HepG2 (cell line): ENCODE data around the gene CCDC136. TPM values are rescaled to one million over a fixed set of nuclear protein-coding genes. Genes with fewer than 3 reads are reported as not detected.

Source experiments
- ATAC-seq: fragments of 200-7000 bp; cut with Tn5 transposase; 3 replicates; pipeline ENCODE4 v1.9.1; 2020; ENCODE audit warnings: mild to moderate bottlenecking, moderate library complexity
- BruUV-seq: library from RNA; stranded (reverse); fragments of 400-500 nt; replicated peaks from 2 replicates; lab custom pipeline; 2021; lab: Mats Ljungman, UMichigan
- CTCF ChIA-PET: fragments of 300-600 bp; formaldehyde crosslinking; extraction: SDS; loops from one replicate; lab custom pipeline; 2021; ENCODE audit warnings: low total read pairs, inconsistent platforms, low intra/inter-chr PET ratio; lab: Yijun Ruan, JAX
- POLR2A ChIA-PET: fragments of 350-600 bp; sonication (Branson Sonifier 250); formaldehyde crosslinking; loops from one replicate; lab custom pipeline; 2020; ENCODE audit warnings: antibody characterized with exemption, inconsistent platforms; lab: Yijun Ruan, JAX
- DNase-seq: peaks from one replicate; pipeline ENCODE4 v3.0.0-alpha.2; 2015; ENCODE audit warnings: low spot score
- FAIRE-seq: peaks from 3 replicates; lab custom pipeline; 2011; peaks lifted over from hg19 to GRCh38; lab: Jason Lieb, UNC
- H2AFZ ChIP-seq: one replicate; pipeline ENCODE4 v1.6.1; 2011; ENCODE audit warnings: low read length, inconsistent platforms
- H3K27ac ChIP-seq: fragments of 300-600 bp; 3 replicates; pipeline ENCODE4 v1.8.0; 2011; ENCODE audit warnings: mixed run types, mild to moderate bottlenecking, mixed read lengths, low read length, inconsistent platforms; ENCODE audit not compliant: insufficient read depth; ENCODE audit errors: extremely low read length
- H3K27me3 ChIP-seq, 2 experiments: fragments of 200-600 bp in 1 of 2; 2 replicates in 1 of 2; 3 replicates in 1 of 2; pipeline versions ENCODE4 v1.6.0 to v1.8.0; 2011; ENCODE audit warnings: low read length in 2 of 2, mild to moderate bottlenecking in 2 of 2, moderate library complexity in 2 of 2, inconsistent platforms in 1 of 2; ENCODE audit not compliant: insufficient read depth in 2 of 2, control insufficient read depth in 1 of 2
- H3K36me3 ChIP-seq, 2 experiments: fragments of 200-600 bp in 1 of 2; replicated peaks in 1 of 2; 2 replicates in 1 of 2; 3 replicates in 1 of 2; pipeline versions ENCODE4 v1.5.1 to v1.8.0; 2011; ENCODE audit warnings: low read length in 2 of 2, inconsistent platforms in 1 of 2; ENCODE audit not compliant: insufficient read depth in 2 of 2, control insufficient read depth in 1 of 2
- H3K4me1 ChIP-seq: 2 replicates; pipeline ENCODE4 v1.5.1; 2012; ENCODE audit warnings: low read length, inconsistent platforms; ENCODE audit not compliant: insufficient read depth
- H3K4me2 ChIP-seq: 2 replicates; pipeline ENCODE4 v1.6.0; 2011; ENCODE audit warnings: low read depth, low read length, inconsistent platforms
- H3K4me3 ChIP-seq, 3 experiments: fragments of 200-600 bp in 1 of 3; sonication (generic), shearing (Covaris generic) in 1 of 3; replicated peaks in 1 of 3; 2 replicates each; pipeline ENCODE4 v1.5.1; 2011 to 2016; ENCODE audit warnings: low read length in 3 of 3, inconsistent platforms in 2 of 3, low read depth in 2 of 3, mild to moderate bottlenecking in 2 of 3, control low read depth in 1 of 3, mixed read lengths in 1 of 3; ENCODE audit not compliant: insufficient read depth in 1 of 3
- H3K79me2 ChIP-seq: one replicate; pipeline ENCODE4 v1.6.1; 2011; ENCODE audit warnings: low read length, inconsistent platforms; ENCODE audit not compliant: insufficient read depth
- H3K9ac ChIP-seq: 2 replicates; pipeline ENCODE4 v1.6.0; 2011; ENCODE audit warnings: mild to moderate bottlenecking, low read depth, low read length, inconsistent platforms; ENCODE audit not compliant: insufficient read depth
- H3K9me3 ChIP-seq: 2 replicates; pipeline ENCODE4 v1.5.1; 2012; ENCODE audit warnings: mild to moderate bottlenecking, low read length
- H4K20me1 ChIP-seq: 2 replicates; pipeline ENCODE4 v1.6.0; 2011; ENCODE audit warnings: inconsistent platforms, mild to moderate bottlenecking, low read length, moderate library complexity; ENCODE audit not compliant: insufficient read depth
- AGO2 ChIP-seq: fragments of 200-400 bp; formaldehyde crosslinking; optimal IDR thresholded peaks from 2 replicates; pipeline ENCODE3; 2017; ENCODE audit warnings: mild to moderate bottlenecking, low read depth, low read length, moderate library complexity
- HDAC6 ChIP-seq: fragments of 200-600 bp; sonication (generic); IDR thresholded peaks from 2 replicates; pipeline ENCODE4 v1.7.0; 2017; ENCODE audit warnings: mild to moderate bottlenecking, antibody characterized with exemption, low read length, low read depth
- JUNB ChIP-seq: sonication (generic); formaldehyde crosslinking; IDR thresholded peaks from 2 replicates; pipeline ENCODE4 v1.8.0; 2022; ENCODE audit warnings: missing genetic modification reagents, mild to moderate bottlenecking, borderline replicate concordance
- KDM5A ChIP-seq: fragments of 200-600 bp; sonication (generic); IDR thresholded peaks from 2 replicates; pipeline ENCODE4 v1.7.0; 2018; ENCODE audit warnings: antibody characterized with exemption, mild to moderate bottlenecking, low read length, borderline replicate concordance
- MTF1 ChIP-seq: sonication (generic); formaldehyde crosslinking; IDR thresholded peaks from 2 replicates; pipeline ENCODE4 v1.5.0; 2020; ENCODE audit warnings: missing genetic modification reagents
- MXD4 ChIP-seq: IDR thresholded peaks from 2 replicates; pipeline ENCODE4 v1.6.1; 2016; ENCODE audit warnings: mild to moderate bottlenecking, missing biosample characterization, missing genetic modification reagents
- NR2C2 ChIP-seq: sonication (generic); formaldehyde crosslinking; IDR thresholded peaks from 2 replicates; pipeline ENCODE4 v1.4.0; 2020; ENCODE audit warnings: missing genetic modification reagents, mild to moderate bottlenecking, moderate library complexity, borderline replicate concordance
- PHF21A ChIP-seq: sonication (generic); formaldehyde crosslinking; IDR thresholded peaks from 2 replicates; pipeline ENCODE4 v1.5.0; 2020; ENCODE audit warnings: mild to moderate bottlenecking, missing genetic modification reagents
- POGK ChIP-seq: sonication (generic); formaldehyde crosslinking; conservative IDR thresholded peaks from 2 replicates; pipeline ENCODE4 v1.8.0; 2022; ENCODE audit warnings: mild to moderate bottlenecking, moderate library complexity, missing genetic modification reagents
- POLR2G ChIP-seq: fragments of 200-400 bp; formaldehyde crosslinking; IDR thresholded peaks from 2 replicates; pipeline ENCODE4 v1.6.1; 2018; ENCODE audit warnings: mild to moderate bottlenecking, low read depth, low read length, moderate library complexity
- PRMT3 ChIP-seq: sonication (generic); formaldehyde crosslinking; IDR thresholded peaks from 2 replicates; pipeline ENCODE4 v1.8.1; 2022; ENCODE audit warnings: low read depth, mild to moderate bottlenecking, moderate library complexity, missing genetic modification reagents, borderline replicate concordance
- RARA ChIP-seq: IDR thresholded peaks from 2 replicates; pipeline ENCODE4 v1.6.1; 2016; ENCODE audit warnings: missing genetic modification reagents, missing compliant biosample characterization
- SOX6 ChIP-seq, 2 experiments: fragments of 450-650 bp in 1 of 2; sonication (generic) in 1 of 2; formaldehyde crosslinking in 1 of 2; IDR thresholded peaks; 2 replicates each; pipeline versions ENCODE4 v1.4.0 to v1.6.1; 2017 to 2020; ENCODE audit warnings: antibody characterized with exemption in 1 of 2, mild to moderate bottlenecking in 1 of 2, missing genetic modification reagents in 1 of 2
- TCF12 ChIP-seq, 2 experiments: fragments of 450-650 bp in 1 of 2; sonication (generic) in 1 of 2; formaldehyde crosslinking in 1 of 2; IDR thresholded peaks; 2 replicates each; pipeline versions ENCODE4 v1.6.1 to v1.8.0; 2017 to 2022; ENCODE audit warnings: antibody characterized with exemption in 1 of 2, mild to moderate bottlenecking in 1 of 2, missing genetic modification reagents in 1 of 2, moderate library complexity in 1 of 2
- ZBTB21 ChIP-seq: sonication (generic); formaldehyde crosslinking; IDR thresholded peaks from 2 replicates; pipeline ENCODE4 v1.4.0; 2020; ENCODE audit warnings: missing genetic modification reagents
- ZKSCAN5 ChIP-seq: sonication (generic); formaldehyde crosslinking; IDR thresholded peaks from 2 replicates; pipeline ENCODE4 v1.5.1; 2020; ENCODE audit warnings: mild to moderate bottlenecking, missing genetic modification reagents
- ZNF235 ChIP-seq: sonication (generic); formaldehyde crosslinking; IDR thresholded peaks from 2 replicates; pipeline ENCODE4 v1.8.1; 2023; ENCODE audit warnings: mild to moderate bottlenecking, missing genetic modification reagents, borderline replicate concordance
- ZNF34 ChIP-seq: sonication (generic); formaldehyde crosslinking; IDR thresholded peaks from 2 replicates; pipeline ENCODE4 v1.4.0; 2020; ENCODE audit warnings: mild to moderate bottlenecking, missing genetic modification reagents, borderline replicate concordance
- ZNF468 ChIP-seq: sonication (generic); formaldehyde crosslinking; IDR thresholded peaks from 2 replicates; pipeline ENCODE4 v1.8.0; 2022; ENCODE audit warnings: mild to moderate bottlenecking, moderate library complexity, missing genetic modification reagents
- ZNF605 ChIP-seq: sonication (generic); formaldehyde crosslinking; IDR thresholded peaks from 2 replicates; pipeline ENCODE4 v1.8.0; 2022; ENCODE audit warnings: mild to moderate bottlenecking, missing genetic modification reagents
- ZNF777 ChIP-seq: sonication (generic); formaldehyde crosslinking; IDR thresholded peaks from 2 replicates; pipeline ENCODE4 v1.4.0; 2020; ENCODE audit warnings: missing genetic modification reagents
- ZNF83 ChIP-seq: sonication (generic); formaldehyde crosslinking; IDR thresholded peaks from 2 replicates; pipeline ENCODE4 v1.4.0; 2020; ENCODE audit warnings: missing genetic modification reagents, mild to moderate bottlenecking, borderline replicate concordance
- WGBS: methylation state at CpG from one replicate; pipeline ENCODE4 v1.1.6; 2017; ENCODE audit warnings: low lambda C conversion rate; 5-methylcytosine and 5-hydroxymethylcytosine counted together
- in situ Hi-C: cut with HindIII; loops from 2 replicates; pipeline ENCODE4 v1.10.0; 2017; ENCODE audit warnings: low pct_unique_long_range_greater_than_20kb; ENCODE audit not compliant: extremely low pct_ligation_motif_present
- intact Hi-C: fragments of 100-400 bp; cut with micrococcal nuclease; formaldehyde crosslinking; loops from one replicate; pipeline ENCODE4 v1.10.0; 2022; ENCODE audit not compliant: unreplicated experiment
- polyA plus RNA-seq, 8 experiments: library from polyadenylated mRNA; depleted of rRNA in 3 of 8; stranded (reverse) in 7 of 8; unstranded in 1 of 8; fragments of >200 nt; fragmentation: Illumina TruSeq in 4 of 8; extraction: Trizol in 4 of 8; gene quantifications; 2 replicates each; pipeline versions ENCODE4 v1.2.1 to v1.2.3, GENCODE V29; 2011 to 2016; ENCODE audit warnings: low read depth in 4 of 8, missing spikeins in 1 of 8, mixed read lengths in 1 of 8; ENCODE audit not compliant: insufficient read depth in 1 of 8
- total RNA-seq, 5 experiments: library from RNA; depleted of rRNA; stranded (reverse); fragments of >200 nt; fragmentation: Illumina TruSeq; extraction: Trizol; gene quantifications; 2 replicates each; pipeline ENCODE4 v1.2.3, GENCODE V29; 2016; ENCODE audit warnings: low read depth in 1 of 5

Gene CCDC136
- total and polyA plus RNA-seq, 2 of the 13 experiments (the other 11 are each of a cell fraction or from before 2014, with no cell fraction given), result 0.04 to 0.38 TPM

- TF ChIP-seq KDM5A (no peak), ZNF777 (CRISPR knock-in tag) (no peak), JUNB (CRISPR knock-in tag) (no peak), ZNF83 (no peak)
These were observed 21.5 kb upstream of the CCDC136 start (continued) for GRCh38 chr7:128770233-128770632.

- 97% methylated on average over 12 of the region's 12 CpGs for WGBS
- intact Hi-C loops, result no loop called here
These were observed 18.2 kb upstream of the CCDC136 start for GRCh38 chr7:128773604-128774003.

More at GRCh38 chr7:128773604-128774003, 18.2 kb upstream of the CCDC136 start:
- Histone ChIP-seq H3K4me2 (no peak overlapping the region), H3K4me3 (no peak overlapping the region), H3K27ac (no peak overlapping the region), H3K27me3 (no peaks in the 10 kb centered on the region), H3K36me3 (peaks cover 6 to 23% of the 10 kb centered on the region in 2 experiments), H3K4me1 (peaks cover 35% of the 10 kb centered on the region), H4K20me1 (no peaks in the 10 kb centered on the region), H3K79me2 (no peaks in the 10 kb centered on the region), H2AFZ (no peak overlapping the region), H3K9me3 (no peaks in the 10 kb centered on the region), H3K9ac (no peak overlapping the region)
- TF ChIP-seq ZNF34 (CRISPR knock-in tag) (no peak), POLR2G (peak; percentile 31; the same call in 1 of the 2 replicates), ZNF605 (CRISPR knock-in tag) (no peak), AGO2 (peak; percentile 65), RARA (CRISPR knock-in tag) (no peak), ZNF468 (CRISPR knock-in tag) (no peak), SOX6 (IDR thresholded peaks at IDR 0.05) (no peak), SOX6 (CRISPR knock-in tag; IDR thresholded peaks at IDR 0.05) (no peak), MTF1 (no peak), POGK (no peak), PHF21A (CRISPR knock-in tag) (no peak), TCF12 (IDR thresholded peaks at IDR 0.05) (no peak), TCF12 (CRISPR knock-in tag; IDR thresholded peaks at IDR 0.05) (no peak), HDAC6 (no peak), MXD4 (CRISPR knock-in tag) (no peak), ZNF235 (CRISPR knock-in tag) (no peak), PRMT3 (no peak), ZKSCAN5 (CRISPR knock-in tag) (no peak), NR2C2 (no peak), ZBTB21 (CRISPR knock-in tag) (no peak)
- ChIA-PET POLR2A (no interaction called here), CTCF (no interaction called here)
- no TSS peak for BruUV-seq
- no peak for ATAC-seq
- FAIRE-seq, result no peak
- in situ Hi-C loops, result no loop called here
- no peak for DNase-seq
